ENCODE measurements around the gene ZNF487. TPM values are rescaled to one million over a fixed set of nuclear protein-coding genes. Genes with fewer than 3 reads are reported as not detected.

ZNF487 gene
- polyA plus RNA-seq (2011; rRNA removed) (7.2 and 9.4 TPM in 2 replicates), polyA plus RNA-seq (2017; fragmentation: RNase III; extraction: RNeasy Plus Mini Kit Qiagen cat#74134 plus additional on column Dnase treatment) (3.7 to 4.9 TPM (median 4.3 TPM) in 3 replicates), polyA minus RNA-seq (2011; rRNA and poly(A)+ RNA removed) (3.0 and 4.7 TPM in 2 replicates)
- 5.9 and 6.8 TPM in 2 replicates for polyA plus RNA-seq (2012; cell fraction: cytosol; rRNA removed)
- 4.3 and 5.4 TPM in 2 replicates for polyA plus RNA-seq (2012; cell fraction: nucleus; rRNA removed)

GRCh38 chr10:43436291-43437140 lies at the start of gene ZNF487:
Gene ZNF487, plus strand, starts transcription at chr10:43437111. Its CDS starts 38,703 bp downstream, at chr10:43475814.
- no peaks in the 10 kb centered on the region for H3K9me3 ChIP-seq
- H3K27ac ChIP-seq = peak within 1 kb of the TSS; percentile 92 to 100
- ChIA-PET POLR2A (interaction anchor here (0.6 to 4.0 kb wide), 12 partner anchors 11 to 132 kb away, joined by 3 to 30 read pairs (median 6); partner anchors contain the start of gene HNRNPF), CTCF (interaction anchor here (0.8 to 1.6 kb wide), 6 partner anchors 13 to 57 kb away, joined by 4 to 5 read pairs (median 4); no protein-coding TSS in a partner anchor)
- ATAC-seq (peak; percentile 97), DNase-seq (ENCODE audit: low read depth in 1 of 2, low spot score in 1 of 2) (peak; percentile 82 to 93), FAIRE-seq (no peak)
- 0 out of 3 replicates have a peak, but pooled peaks cover 3% of the 10 kb centered on the region for H3K4me1 ChIP-seq
- WGBS (ENCODE audit: missing lambda C conversion rate) = 2% methylated on average over 30 of the region's 69 CpGs
- H3K4me2 ChIP-seq = peak within 1 kb of the TSS; percentile 95
- peak within 1 kb of the TSS; percentile 83 for H3K4me3 ChIP-seq
- TF ChIP-seq JUN (IDR thresholded peaks at IDR 0.05) = peak in 1 of 2 experiments; percentile 94
- peak in 1 of 2 experiments; percentile 11; a peak in 2 of 5 replicates for TF ChIP-seq RAD21 (conservative IDR thresholded peaks at IDR 0.05 in 1 of 2, IDR thresholded peaks at IDR 0.05 in 1 of 2)
- TF ChIP-seq CBX2 (IDR thresholded peaks at IDR 0.05; ENCODE audit: borderline replicate concordance, low read depth) = no peak
- 0 out of 2 replicates have a peak, but pooled peaks have one; percentile 5 for TF ChIP-seq ESRRA (IDR thresholded peaks at IDR 0.05; ENCODE audit: borderline replicate concordance, low read length)
- TF ChIP-seq POLR2A (IDR thresholded peaks at IDR 0.05; ENCODE audit: low read length) = peak; percentile 71
- peak; percentile 49; the same call in 1 of the 2 replicates for TF ChIP-seq PBX3 (IDR thresholded peaks at IDR 0.05)
- TF ChIP-seq MAX (IDR thresholded peaks at IDR 0.05) = peak; percentile 82
- TF ChIP-seq E2F6 (IDR thresholded peaks at IDR 0.05; ENCODE audit: borderline replicate concordance, low read depth) = peak; percentile 24; the same call in 1 of the 2 replicates
- no peak for TF ChIP-seq NR3C1 (IDR thresholded peaks at IDR 0.05)
- TF ChIP-seq CHD4 (IDR thresholded peaks at IDR 0.05; ENCODE audit: borderline replicate concordance) = no peak
- peak; percentile 67 for TF ChIP-seq PHF8 (IDR thresholded peaks at IDR 0.05; ENCODE audit: borderline replicate concordance, low read depth)
- peak; percentile 26; the same call in 1 of the 3 replicates for TF ChIP-seq SMC3 (IDR thresholded peaks at IDR 0.05)
- TF ChIP-seq HOXA7 (CRISPR knock-in tag; IDR thresholded peaks at IDR 0.05) = 0 out of 2 replicates have a peak, but pooled peaks have one; percentile 14
- 0 out of 2 replicates have a peak, but pooled peaks have one; percentile 45 for TF ChIP-seq HMGXB4 (CRISPR knock-in tag; IDR thresholded peaks at IDR 0.05; ENCODE audit: borderline replicate concordance)
- 0 out of 2 replicates have a peak, but pooled peaks have one; percentile 38 for TF ChIP-seq GATA3 (IDR thresholded peaks at IDR 0.05; ENCODE audit: borderline replicate concordance)
- no peak for TF ChIP-seq EHF (CRISPR knock-in tag; IDR thresholded peaks at IDR 0.05)
- peak; percentile 18; the same call in 2 of the 3 replicates for TF ChIP-seq CTCF (IDR thresholded peaks at IDR 0.05)
- TF ChIP-seq ZC3H11A (IDR thresholded peaks at IDR 0.05) = no peak
- peak; percentile 46; the same call in 1 of the 2 replicates for TF ChIP-seq TP53 (CRISPR knock-in tag; IDR thresholded peaks at IDR 0.05)
- TF ChIP-seq ZFP36 (IDR thresholded peaks at IDR 0.05; ENCODE audit: borderline replicate concordance, partially characterized antibody) = no peak
- peak; percentile 73; the same call in 2 of the 3 replicates for TF ChIP-seq BCL3 (IDR thresholded peaks at IDR 0.05)
- 0 out of 2 replicates have a peak, but pooled peaks have one; percentile 23 for TF ChIP-seq HOXB5 (CRISPR knock-in tag; IDR thresholded peaks at IDR 0.05)

All from A549 (cell line).